HG03460 (cell line): ENCODE results near the gene KCNJ11.

Experiments
- ATAC-seq: cut with Tn5 transposase; IDR thresholded peaks from one replicate; pipeline ENCODE4 v1.9.1; 2021; ENCODE audit not compliant: unreplicated experiment

The KCNJ11 gene

DNA sequence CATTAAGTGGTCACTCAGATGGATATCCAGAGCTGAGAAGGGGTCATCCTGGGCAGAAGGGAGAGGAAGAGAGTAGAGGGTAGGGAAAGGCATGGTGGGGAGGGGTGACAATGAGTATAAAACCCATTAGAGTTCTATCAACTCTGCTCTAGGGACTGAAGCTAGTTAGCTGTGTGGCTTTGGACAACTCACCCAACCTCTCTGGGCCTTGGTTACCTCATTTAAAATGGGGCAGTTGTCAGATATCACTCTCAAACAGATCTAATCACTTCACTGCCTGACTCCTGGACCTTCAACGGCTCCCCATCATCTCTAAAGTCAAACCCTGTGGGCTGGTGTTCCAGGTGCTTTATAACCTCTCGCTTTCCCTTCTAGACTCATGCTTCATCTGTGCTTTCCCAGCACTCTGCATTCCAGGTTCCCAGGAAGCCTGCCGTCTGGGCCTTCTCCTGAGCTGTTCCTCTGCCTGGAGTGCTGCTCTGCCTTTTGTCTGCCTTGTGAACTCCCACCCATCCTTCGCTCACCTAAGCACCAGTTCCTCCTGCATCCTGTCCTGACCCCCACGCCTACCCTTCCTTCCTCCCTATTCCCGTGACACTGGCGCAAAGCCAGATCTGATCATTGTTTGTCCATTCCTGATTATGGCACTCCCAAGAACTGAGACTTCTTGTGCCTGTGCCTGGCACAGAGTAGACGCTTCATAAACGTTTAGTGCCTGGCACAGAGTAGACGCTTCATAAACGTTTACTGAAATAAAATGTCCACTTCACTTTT lies 22.3 kb upstream of the KCNJ11 start:
- no peak for ATAC-seq

GRCh38 chr11:17408641-17409040 lies 20.2 kb upstream of the KCNJ11 start:
- ATAC-seq: no peak

- no peak for ATAC-seq
These were observed 19.6 kb upstream of the KCNJ11 start for GRCh38 chr11:17408026-17408425.

DNA sequence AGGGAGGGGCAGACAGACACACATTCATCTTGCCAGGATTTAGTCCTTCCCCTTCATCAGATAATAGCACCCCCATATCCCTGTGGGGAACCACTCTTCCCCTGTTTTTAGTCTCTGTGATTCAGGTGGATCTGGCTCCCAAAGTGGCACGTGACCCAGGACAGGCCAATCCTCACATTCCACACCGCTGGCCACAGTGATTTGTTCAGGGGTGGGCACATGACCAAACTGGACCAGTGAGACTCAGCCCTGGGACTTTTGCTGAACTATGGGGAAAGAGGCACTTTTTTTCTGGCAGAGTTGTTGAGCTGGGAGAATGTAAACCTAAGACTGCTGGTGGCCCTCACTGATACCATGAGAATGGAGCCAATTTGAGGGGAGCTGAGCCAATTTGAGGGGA lies 19.1 kb upstream of the KCNJ11 start:
- no peak for ATAC-seq

GRCh38 chr11:17406818-17407149 lies 18.3 kb upstream of the KCNJ11 start:
- no peak for ATAC-seq

- ATAC-seq: no peak
These were observed 17.8 kb upstream of the KCNJ11 start for GRCh38 chr11:17406082-17406817.

DNA sequence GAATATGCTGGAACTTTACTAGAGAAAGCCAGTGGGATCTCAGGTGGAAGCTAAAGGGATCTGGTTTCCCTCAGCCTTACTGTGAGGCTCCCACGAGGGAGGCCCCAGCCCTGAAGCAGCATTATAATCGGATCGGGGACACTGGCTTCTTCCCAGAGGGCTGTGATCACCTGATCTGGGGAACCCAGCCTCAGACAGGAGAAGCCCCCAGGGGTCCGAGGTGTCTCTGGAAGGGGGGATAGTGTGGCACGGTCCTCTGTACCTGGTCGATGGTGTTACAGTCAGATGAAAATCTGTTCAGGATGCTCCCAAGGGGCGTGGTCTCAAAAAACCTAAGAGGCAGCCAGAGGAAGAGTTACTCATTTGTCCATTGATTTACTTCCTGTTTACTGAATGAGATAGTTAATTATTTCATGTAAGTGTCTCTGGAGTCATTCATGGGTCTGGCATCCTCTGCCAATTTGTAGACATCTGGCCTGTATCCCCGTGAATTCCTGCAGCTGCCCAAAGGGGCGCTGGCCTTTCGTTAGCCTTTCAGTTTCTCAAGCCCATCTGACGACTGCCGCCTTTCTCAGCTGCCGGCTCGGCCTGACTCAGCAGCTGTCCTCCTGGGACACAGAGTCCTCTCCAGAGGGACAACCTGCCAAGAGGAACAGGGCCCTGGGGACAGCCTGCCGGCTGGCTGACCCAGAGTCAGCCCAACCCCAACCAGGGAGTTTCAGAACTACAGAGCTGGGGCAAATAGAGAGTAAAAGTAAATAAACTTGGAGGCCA lies 17.0 kb upstream of the KCNJ11 start:
- peak; percentile 51 for ATAC-seq

DNA sequence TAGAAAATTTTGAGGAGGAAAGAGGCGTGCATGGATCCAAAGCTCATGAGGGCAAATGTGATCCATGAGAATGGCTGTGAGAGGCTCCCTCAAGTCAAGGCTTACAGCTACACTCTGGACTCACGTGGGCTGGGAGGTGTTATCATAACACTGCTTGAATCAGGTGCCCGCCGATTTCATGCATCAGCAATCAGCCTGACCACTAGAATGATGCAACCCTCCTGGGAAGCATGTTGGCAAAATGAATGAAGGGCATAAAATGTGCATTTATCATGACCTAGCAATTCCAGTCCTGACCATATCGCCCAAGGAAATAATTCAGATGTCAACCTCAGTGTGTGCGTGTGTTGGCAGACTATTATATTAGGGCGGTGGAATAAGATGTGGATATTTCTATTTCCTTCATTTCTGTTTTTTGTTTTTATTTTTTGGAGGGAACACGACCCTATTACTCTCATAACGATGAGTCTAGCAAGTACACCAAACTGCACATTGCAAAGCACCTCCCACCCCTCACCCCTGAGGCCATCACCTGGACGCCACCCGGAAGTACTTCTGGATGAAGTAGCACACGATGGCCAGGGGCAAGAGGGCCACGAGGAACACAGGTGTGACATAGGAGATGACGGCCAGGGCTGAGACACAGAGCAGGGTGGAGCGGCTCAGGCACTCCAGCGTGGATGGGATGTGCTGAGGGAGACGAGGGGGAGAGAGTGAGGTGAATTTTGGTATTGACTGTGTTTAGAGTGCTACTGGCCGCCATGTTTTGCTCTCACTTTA lies 15.7 kb upstream of the KCNJ11 start:
- ATAC-seq: no peak

- no peak for ATAC-seq
These were observed 14.0 kb upstream of the KCNJ11 start for GRCh38 chr11:17402486-17402885.

GRCh38 chr11:17401841-17402240 lies 13.4 kb upstream of the KCNJ11 start:
- ATAC-seq: no peak

GRCh38 chr11:17401316-17401715 lies 12.9 kb upstream of the KCNJ11 start:
- no peak for ATAC-seq

DNA sequence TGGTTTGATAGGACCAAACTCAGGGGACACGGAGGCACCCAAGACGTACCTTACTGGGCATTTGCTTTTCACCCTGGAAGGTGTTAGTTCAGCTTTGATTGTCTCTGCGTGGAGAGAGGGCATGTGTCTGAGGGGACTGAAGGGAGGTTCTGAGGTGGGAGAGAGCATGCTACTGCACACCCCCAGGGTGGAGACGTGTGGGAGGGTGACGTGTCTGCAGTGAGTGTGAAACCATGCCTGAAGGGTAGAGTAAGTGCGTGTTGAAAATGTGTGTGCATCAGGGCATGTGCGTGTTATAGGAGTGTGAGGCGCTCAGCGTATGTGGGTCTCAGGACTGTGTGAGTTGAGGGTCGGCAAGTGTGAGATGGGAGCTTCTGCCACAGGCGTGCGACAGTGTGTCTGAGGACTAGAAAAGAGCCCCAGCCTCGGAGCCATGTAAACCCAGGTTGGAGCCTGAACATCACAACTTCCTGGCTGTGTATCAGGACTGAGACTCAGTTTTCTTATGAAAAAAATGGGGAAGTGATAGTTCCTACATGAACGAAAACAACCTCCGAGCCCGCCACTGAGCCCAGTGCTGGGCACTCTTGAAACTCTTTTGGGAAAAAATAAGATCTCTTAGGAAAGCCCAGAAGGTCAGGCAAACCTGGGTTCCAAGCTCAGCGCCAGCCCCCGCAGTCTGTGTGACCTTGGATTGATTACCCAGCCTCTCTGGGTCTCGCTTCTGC lies 11.8 kb upstream of the KCNJ11 start:
- no peak for ATAC-seq

DNA sequence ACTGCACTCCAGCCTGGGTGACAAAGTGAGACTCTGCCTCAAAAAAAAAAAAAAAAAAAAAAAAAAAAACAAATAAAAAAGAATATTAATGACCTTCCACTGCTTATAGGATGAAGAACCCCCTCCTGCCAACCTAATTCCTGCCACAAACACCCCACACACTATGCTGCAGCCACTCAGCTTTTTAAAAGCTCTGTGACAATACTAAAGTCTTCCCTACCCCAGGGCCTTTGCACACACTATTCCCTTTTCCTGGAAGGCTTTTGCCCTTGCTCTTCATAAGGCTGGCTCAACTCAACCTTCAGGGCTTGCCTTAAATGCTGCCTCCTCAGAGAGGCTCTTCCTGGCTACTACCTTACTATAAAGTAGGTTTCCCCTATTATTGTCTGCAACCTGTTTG lies 10.8 kb upstream of the KCNJ11 start:
- no peak for ATAC-seq

GRCh38 chr11:17397311-17398002 lies 9.0 kb upstream of the KCNJ11 start:
- ATAC-seq: no peak

- no peak for ATAC-seq
These were observed 8.3 kb upstream of the KCNJ11 start for GRCh38 chr11:17396598-17397310.

DNA sequence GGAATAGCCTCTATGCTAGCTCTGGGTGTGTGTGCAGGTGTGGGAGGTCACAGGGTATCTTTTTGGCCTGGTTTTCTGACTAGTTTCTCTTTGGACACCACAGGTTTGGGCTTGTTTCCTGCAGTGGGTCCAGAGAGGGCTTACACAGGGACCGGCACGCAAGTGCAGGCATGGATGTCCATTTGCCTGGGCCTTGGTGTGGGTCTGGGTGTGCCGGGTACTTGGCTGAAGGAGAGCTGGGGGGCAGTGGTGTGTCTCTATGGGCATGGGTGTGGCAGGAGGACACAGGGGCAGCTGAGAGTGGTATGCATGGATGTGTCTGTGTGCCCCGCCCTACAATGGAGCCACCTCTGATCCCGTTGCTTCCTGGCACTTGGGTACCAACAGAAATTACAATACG lies 7.5 kb upstream of the KCNJ11 start:
- no peak for ATAC-seq

- ATAC-seq: no peak
These were observed 7.1 kb upstream of the KCNJ11 start for GRCh38 chr11:17395554-17395961.

DNA sequence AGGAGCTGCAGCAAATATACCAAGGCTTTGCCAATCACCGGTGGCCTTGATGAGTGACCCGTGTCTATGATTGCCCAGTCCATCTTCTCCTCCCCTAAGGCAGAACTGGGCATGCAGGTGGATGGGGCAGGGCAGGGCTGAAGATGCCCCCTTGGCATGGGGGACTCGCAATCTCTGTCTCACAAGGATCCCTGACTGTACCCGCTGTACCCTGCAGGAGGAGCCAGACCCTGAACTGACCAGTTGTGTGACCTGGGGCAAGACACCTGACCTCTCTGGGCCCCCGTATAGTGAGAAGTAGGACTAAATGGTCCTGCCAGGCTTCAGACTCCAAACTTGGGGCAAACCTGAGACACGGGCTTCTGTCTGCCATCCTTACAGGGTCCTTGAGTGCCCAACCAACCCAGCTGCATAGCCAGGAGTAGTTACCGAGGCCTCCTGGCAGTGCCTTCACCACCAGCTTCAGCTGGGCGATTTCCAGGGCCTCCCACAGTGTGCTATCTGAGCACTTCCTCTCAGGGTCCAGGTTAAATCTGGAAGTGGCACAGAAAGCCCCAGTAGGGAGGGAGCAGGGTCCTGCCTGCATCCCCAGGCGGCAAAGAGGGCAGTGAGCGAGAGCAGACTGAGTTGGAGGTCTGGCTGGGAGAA lies 6.4 kb upstream of the KCNJ11 start:
- no peak for ATAC-seq

DNA sequence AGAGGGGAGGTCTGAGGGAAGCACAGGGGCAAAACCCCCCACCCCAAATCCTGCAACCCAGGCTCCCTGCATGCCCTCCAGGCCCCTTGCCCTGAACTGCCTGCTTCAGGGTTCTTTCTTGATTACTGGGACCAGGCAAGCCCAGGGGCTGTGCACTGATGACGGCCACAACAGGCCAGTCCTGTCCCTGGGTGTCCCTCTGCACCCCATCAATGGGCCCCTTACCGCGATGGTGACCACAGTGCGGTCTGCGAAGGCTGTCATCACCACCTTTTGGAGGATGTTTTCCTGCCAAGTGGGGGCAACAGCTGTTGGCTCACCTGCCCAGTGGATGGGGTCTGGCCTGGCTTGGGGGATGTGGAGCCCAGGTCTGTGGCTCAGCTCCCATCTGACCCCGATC lies 5.0 kb upstream of the KCNJ11 start:
- no peak for ATAC-seq
